HUES48 (cell line): ENCODE results near the gene LRRFIP1.
A peak's percentile ranks its signal among the peaks of the same experiment; 100 is the strongest.
"Not testable (repeated sequence)": the region's sequence is repeated elsewhere in the genome, so short reads cannot be mapped to it uniquely, and the experiment has no call there.

Experiments
- H3K27ac ChIP-seq: one replicate; pipeline ENCODE4 v1.7.0; 2013; ENCODE audit warnings: low read depth, low read length, inconsistent platforms
- H3K27me3 ChIP-seq: 2 replicates; pipeline ENCODE4 v1.6.1; 2013; ENCODE audit warnings: mild to moderate bottlenecking, low read length; ENCODE audit not compliant: control insufficient read depth, insufficient read depth
- H3K36me3 ChIP-seq: 2 replicates; pipeline ENCODE4 v1.6.1; 2013; ENCODE audit warnings: low read length; ENCODE audit not compliant: control insufficient read depth, insufficient read depth
- H3K4me1 ChIP-seq: 2 replicates; pipeline ENCODE4 v1.6.1; 2013; ENCODE audit warnings: mild to moderate bottlenecking, low read length; ENCODE audit not compliant: control insufficient read depth, insufficient read depth
- H3K4me3 ChIP-seq: 2 replicates; pipeline ENCODE4 v1.5.1; 2013; ENCODE audit warnings: mild to moderate bottlenecking, low read depth, low read length
- H3K9ac ChIP-seq: 2 replicates; pipeline ENCODE4 v1.6.1; 2013; ENCODE audit warnings: mild to moderate bottlenecking, low read depth, low read length, moderate library complexity
- H3K9me3 ChIP-seq: 2 replicates; pipeline ENCODE4 v1.6.1; 2013; ENCODE audit warnings: low read length; ENCODE audit not compliant: control insufficient read depth, insufficient read depth

Gene LRRFIP1

DNA sequence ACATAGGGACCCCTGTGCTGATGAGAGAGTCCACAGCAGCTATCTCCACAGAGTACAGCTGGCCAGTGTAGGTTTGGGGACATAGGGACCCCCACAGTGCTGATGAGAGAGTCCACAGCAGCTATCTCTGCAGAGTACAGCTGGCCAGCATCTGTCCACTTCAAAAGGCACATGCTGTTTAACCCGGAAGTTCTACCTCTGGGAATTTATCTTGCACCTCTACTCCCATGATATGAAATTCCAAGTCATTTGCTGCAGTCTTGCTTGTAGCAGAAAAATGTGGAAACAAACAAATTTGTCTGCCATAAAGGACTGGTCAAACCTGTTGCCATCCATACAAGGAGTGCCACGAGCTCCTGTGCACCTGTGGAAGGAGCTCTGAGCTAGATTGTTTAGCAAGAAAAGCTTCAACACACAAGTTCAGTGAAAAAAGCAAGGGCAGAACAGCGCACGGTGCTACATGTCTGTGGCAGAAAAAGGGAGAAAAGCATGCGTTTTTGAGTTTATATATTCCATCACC lies 33.1 kb downstream of the LRRFIP1 start:
- Histone ChIP-seq H3K4me1 (peaks cover 18% of the 10 kb centered on the region), H3K36me3 (no peaks in the 10 kb centered on the region), H3K9ac (no peak overlapping the region), H3K27me3 (no peaks in the 10 kb centered on the region), H3K4me3 (no peak overlapping the region), H3K27ac (no peak overlapping the region), H3K9me3 (no peaks in the 10 kb centered on the region)

DNA sequence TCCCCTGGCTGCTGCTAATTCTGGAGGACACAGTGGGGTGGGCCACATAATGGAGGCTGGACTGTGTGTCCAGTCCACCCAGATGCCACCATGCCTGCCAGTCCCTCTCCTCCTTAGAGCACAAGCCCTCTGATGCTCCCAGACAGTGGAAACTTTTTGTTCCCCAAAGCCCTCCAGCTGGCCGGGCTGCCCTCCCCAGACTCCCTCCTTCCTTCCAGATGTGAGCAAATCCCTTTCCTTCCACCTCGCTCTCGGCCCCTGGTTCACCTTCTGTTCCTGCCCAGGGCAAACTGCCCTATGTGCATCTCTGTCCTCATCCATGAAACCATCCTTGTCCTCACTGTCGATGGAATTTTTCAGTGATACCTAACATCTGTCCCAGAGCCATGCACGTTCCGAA lies 33.9 kb downstream of the LRRFIP1 start:
- no peaks in the 10 kb centered on the region for H3K9me3 ChIP-seq
- no peak overlapping the region for H3K4me3 ChIP-seq
- H3K27ac ChIP-seq, result no peak overlapping the region
- H3K27me3 ChIP-seq, result no peaks in the 10 kb centered on the region
- peaks cover 26% of the 10 kb centered on the region for H3K4me1 ChIP-seq
- no peaks in the 10 kb centered on the region for H3K36me3 ChIP-seq
- H3K9ac ChIP-seq, result no peak overlapping the region

DNA sequence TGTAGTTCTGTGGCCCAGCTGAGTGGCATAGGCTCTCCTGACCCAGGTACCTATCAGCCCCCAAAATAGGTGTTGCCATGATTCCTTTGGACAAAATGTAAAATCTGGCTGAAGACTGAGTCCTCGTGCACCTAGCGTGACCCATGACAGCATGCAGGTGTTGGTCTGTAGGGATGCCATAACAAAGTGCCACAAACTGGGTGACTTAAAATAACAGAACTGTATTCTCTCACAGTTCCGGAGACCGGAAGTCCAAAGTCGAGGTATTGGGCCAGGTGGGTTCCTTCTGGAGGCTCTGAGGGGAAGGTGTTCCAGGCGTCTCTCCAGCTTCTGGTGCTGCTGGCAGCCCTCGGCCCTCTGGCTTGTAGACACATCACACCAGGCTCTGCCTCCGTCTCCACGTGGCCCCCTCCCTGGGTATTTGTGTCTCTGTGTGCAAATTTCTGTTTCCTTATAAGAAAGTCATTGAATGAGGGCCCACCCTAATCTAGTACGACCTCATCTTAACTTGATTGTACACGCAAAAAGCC lies 34.5 kb downstream of the LRRFIP1 start:
- no peak overlapping the region for H3K4me3 ChIP-seq
- no peaks in the 10 kb centered on the region for H3K36me3 ChIP-seq
- no peaks in the 10 kb centered on the region for H3K27me3 ChIP-seq
- H3K9me3 ChIP-seq, result no peaks in the 10 kb centered on the region
- no peak overlapping the region for H3K9ac ChIP-seq
- peaks cover 29% of the 10 kb centered on the region for H3K4me1 ChIP-seq
- H3K27ac ChIP-seq, result no peak overlapping the region

DNA sequence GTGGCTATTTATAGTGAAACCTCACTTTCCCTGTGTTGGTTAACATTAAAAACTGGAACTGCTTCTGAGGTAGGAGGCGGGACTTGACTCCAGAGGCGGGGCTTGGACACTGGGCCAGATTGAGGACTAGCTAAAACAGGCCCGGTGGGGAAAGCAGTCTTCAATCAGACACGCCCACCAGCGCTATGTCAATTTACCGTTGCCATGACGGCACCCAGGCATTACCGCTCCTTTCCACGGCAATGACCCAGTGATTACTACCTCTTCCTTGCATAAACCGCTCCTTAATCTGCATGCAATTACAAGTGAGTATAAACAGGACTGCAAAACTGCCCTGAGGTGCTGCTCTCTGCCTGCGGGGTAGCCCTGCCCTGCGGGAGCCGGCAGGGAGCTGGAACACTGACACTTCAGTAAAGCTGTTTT lies 35.3 kb downstream of the LRRFIP1 start:
- Histone ChIP-seq H3K9me3 (no peaks in the 10 kb centered on the region), H3K9ac (no peak overlapping the region), H3K27ac (peak overlapping the region; percentile 59), H3K4me1 (peaks cover 30% of the 10 kb centered on the region), H3K27me3 (no peaks in the 10 kb centered on the region), H3K36me3 (no peaks in the 10 kb centered on the region), H3K4me3 (0 out of 2 replicates have a peak overlapping the region, but pooled peaks have one; percentile 25)

DNA sequence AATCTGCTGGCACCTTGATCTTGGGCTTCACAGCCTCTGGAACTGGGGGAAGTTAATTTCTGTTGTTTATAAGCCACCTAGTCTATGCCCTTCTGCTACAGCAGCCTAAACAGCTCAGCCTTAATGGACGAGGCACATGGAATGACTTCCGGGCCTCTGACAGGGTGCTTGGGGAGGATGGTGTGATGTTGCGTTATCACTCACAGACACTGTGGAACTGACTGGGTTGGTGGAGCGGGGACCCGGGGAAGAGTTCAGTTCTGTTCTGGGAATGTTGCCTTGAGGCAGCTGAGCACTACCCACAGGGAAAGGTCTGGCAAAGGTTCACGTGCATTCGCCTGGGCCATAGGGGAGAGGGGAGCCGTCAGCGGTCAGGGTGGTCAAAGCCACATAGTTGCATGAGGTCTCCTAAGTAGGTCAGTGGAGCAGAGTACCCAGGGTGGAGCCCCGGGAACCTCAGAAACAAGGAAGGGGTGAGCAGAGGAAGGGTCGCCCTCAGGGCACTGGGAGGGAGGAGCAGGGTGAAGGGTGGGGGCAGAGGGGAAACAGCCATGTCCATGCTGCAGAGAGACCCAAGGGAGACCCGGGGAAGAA lies 36.2 kb downstream of the LRRFIP1 start:
- H3K4me3 ChIP-seq, result no peak overlapping the region
- H3K9ac ChIP-seq, result no peak overlapping the region
- H3K36me3 ChIP-seq, result no peaks in the 10 kb centered on the region
- no peaks in the 10 kb centered on the region for H3K27me3 ChIP-seq
- H3K4me1 ChIP-seq, result peaks cover 37% of the 10 kb centered on the region
- no peak overlapping the region for H3K27ac ChIP-seq
- H3K9me3 ChIP-seq, result no peaks in the 10 kb centered on the region

DNA sequence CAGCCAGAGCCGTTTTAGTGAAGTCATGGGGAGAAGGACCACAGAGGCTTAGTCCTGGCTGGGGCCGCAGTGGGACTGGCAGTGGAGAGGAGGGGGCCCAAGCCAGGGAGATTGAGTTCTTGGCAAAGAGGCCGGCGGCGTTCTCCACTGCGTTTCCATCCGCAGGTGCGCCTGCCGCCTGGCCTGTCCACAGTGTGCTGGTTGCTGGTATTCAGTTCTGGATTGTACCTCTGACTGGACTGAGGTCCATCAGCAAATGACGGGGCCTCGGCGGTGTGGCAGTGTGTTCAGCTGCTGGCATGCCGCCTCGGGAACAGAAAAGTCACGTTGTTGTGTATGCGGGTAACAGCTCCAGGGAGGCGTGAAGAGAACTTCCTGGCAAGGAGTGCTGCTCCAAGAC lies 36.8 kb downstream of the LRRFIP1 start:
- Histone ChIP-seq H3K9ac (no peak overlapping the region), H3K27ac (no peak overlapping the region), H3K4me1 (peaks cover 37% of the 10 kb centered on the region), H3K27me3 (no peaks in the 10 kb centered on the region), H3K36me3 (no peaks in the 10 kb centered on the region), H3K9me3 (no peaks in the 10 kb centered on the region), H3K4me3 (no peak overlapping the region)

DNA sequence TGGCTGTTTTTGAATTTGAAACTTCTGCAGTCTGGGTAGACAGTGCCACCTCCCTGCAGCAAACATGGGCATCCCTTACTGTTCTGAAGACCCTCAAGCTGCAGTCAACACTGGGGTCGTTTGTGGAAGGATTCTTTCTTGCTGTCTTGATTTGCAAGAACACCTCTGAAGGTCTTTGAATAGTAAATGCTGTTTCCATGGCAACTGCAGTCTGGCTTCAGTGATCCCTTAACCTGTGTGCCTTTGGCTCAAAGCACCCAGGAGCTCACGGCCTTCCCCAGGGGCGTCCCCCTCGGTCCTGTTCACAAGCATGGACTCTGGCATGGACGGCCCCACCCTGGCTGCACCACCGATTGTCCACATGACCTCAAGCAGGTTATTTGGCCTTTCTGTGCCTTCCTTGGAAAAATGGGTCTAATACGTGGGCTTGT lies 38.3 kb downstream of the LRRFIP1 start:
- Histone ChIP-seq H3K27ac (no peak overlapping the region), H3K4me3 (no peak overlapping the region), H3K9ac (no peak overlapping the region)

DNA sequence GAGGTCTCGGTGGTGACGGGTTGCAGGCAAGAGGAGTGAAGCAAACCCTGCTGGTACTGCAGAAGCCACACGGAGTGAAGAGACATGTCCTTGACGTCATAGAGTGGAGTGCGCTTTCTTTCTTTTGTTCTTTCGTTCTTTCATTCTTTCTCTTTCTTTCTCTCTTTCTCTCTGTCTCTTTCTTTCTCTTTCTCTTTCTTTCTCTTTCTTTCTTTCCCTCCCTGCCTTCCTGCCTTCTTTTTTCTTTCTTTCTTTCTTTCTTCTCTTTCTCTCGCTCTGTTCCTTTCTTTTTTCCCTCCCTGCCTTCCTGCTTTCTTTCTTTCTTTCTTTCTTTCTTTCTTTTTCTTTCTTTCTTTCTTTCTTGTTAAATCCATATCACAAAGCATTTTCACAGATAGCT lies 39.2 kb downstream of the LRRFIP1 start:
- H3K4me1 ChIP-seq, result peaks cover 37% of the 10 kb centered on the region
- H3K27ac ChIP-seq, result no peak overlapping the region
- no peaks in the 10 kb centered on the region for H3K36me3 ChIP-seq
- H3K9ac ChIP-seq, result no peak overlapping the region
- H3K4me3 ChIP-seq, result no peak overlapping the region
- H3K27me3 ChIP-seq, result no peaks in the 10 kb centered on the region
- no peaks in the 10 kb centered on the region for H3K9me3 ChIP-seq

More for the DNA sequence above, 38.3 kb downstream of the LRRFIP1 start:
- Histone ChIP-seq H3K27me3 (no peaks in the 10 kb centered on the region), H3K4me1 (peaks cover 37% of the 10 kb centered on the region), H3K9me3 (no peaks in the 10 kb centered on the region), H3K36me3 (no peaks in the 10 kb centered on the region)

DNA sequence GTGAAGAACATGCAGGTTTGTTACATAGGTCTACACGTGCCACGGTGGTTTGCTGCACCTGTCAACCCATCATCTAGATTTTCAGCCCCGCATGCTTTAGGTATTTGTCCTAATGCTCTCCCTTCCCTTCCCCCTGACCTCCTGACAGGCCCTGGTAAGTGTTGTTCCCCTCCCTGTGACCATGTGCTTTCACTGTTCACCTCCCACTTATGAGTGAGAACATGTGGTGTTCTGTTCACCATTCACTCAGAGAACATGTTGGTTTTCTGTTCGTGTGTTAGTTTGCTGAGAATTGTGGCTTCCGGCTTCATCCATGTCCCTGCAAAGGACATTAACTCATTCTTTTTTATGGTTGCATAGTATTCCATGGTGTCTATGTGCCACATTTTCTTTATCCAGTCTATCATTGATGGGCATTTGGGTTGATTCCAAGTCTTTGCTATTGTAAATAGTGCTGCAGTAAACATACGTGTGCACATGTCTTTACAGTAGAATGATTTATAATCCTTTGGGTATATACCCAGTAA lies 39.7 kb downstream of the LRRFIP1 start:
- H3K4me3 ChIP-seq, H3K9ac ChIP-seq, H3K27me3 ChIP-seq, H3K9me3 ChIP-seq, H3K36me3 ChIP-seq, H3K27ac ChIP-seq: not testable (repeated sequence)
- peaks cover 36% of the 10 kb centered on the region for H3K4me1 ChIP-seq

DNA sequence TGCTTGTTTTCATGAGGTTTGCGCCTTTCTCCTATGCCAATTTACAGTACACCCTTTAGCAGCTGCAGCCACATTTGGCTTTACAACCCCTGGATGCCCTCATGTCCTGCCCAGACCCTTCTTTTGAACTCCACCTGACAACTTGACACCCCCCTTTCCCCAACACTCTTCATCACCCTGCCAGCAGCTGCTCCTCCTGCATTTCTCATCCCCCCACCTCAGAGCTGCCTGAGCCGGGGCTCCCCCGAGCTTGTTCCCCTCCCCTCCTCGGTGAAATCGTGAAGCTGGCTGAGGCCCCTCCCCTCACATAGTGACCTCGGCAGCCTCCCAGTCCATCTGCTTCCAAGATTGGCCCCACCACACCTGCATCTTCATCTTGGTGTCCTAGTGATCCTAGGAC lies 40.5 kb downstream of the LRRFIP1 start:
- peaks cover 28% of the 10 kb centered on the region for H3K4me1 ChIP-seq
- no peak overlapping the region for H3K9ac ChIP-seq
- no peak overlapping the region for H3K4me3 ChIP-seq
- H3K27me3 ChIP-seq, result no peaks in the 10 kb centered on the region
- no peaks in the 10 kb centered on the region for H3K36me3 ChIP-seq
- no peaks in the 10 kb centered on the region for H3K9me3 ChIP-seq
- no peak overlapping the region for H3K27ac ChIP-seq

DNA sequence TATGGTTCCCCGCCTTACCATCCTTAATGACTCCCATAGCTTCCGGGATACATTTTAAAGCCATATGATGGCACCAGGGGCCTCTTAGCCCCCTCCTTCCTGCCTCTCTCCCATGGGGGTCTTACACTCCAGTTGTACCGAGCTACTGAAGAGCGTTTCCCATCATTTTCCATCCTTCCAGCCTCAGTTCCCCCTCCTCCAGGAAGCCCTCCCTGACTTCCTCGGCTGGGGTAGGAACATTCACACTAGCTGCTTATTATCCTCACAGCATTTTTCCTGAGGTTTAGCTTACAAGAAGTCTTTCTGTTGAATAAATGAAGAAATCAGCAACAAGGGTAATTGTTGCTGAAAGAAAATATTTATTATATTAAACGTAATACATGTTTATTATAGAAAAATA lies 41.1 kb downstream of the LRRFIP1 start:
- H3K36me3 ChIP-seq, result no peaks in the 10 kb centered on the region
- H3K4me3 ChIP-seq, result no peak overlapping the region
- no peaks in the 10 kb centered on the region for H3K9me3 ChIP-seq
- no peak overlapping the region for H3K9ac ChIP-seq
- H3K27me3 ChIP-seq, result no peaks in the 10 kb centered on the region
- no peak overlapping the region for H3K27ac ChIP-seq
- peaks cover 25% of the 10 kb centered on the region for H3K4me1 ChIP-seq
